ENCODE measurements around the gene GRAP2.
"Not testable (repeated sequence)": the region's sequence is repeated elsewhere in the genome, so short reads cannot be mapped to it uniquely, and the experiment has no call there.

GRAP2 gene

GRCh38 chr22:39900306-39901227 lies at the start of gene GRAP2:
Gene GRAP2, plus strand, starts transcription at chr22:39901084. Its CDS starts 46,023 bp downstream, at chr22:39947107.
- in situ Hi-C loops (cut with MboI; ENCODE audit: low sequenced_read_pairs): no loop called here

- in situ Hi-C loops (cut with MboI; ENCODE audit: low sequenced_read_pairs): no loop called here
Measured at GRCh38 chr22:39851606-39852315, 49.1 kb upstream of the GRAP2 start.

- in situ Hi-C loops (cut with MboI; ENCODE audit: low sequenced_read_pairs): no loop called here
Measured at GRCh38 chr22:39852799-39853198, 48.1 kb upstream of the GRAP2 start.

- in situ Hi-C loops (cut with MboI; ENCODE audit: low sequenced_read_pairs): no loop called here
Measured at GRCh38 chr22:39856588-39856987, 44.3 kb upstream of the GRAP2 start.

GRCh38 chr22:39859903-39860588 lies 40.8 kb upstream of the GRAP2 start:
- in situ Hi-C loops (cut with MboI; ENCODE audit: low sequenced_read_pairs): no loop called here

GRCh38 chr22:39868741-39869140 lies 32.1 kb upstream of the GRAP2 start:
- in situ Hi-C loops (cut with MboI; ENCODE audit: low sequenced_read_pairs): no loop called here

GRCh38 chr22:39869797-39870196 lies 31.1 kb upstream of the GRAP2 start:
- in situ Hi-C loops (cut with MboI; ENCODE audit: low sequenced_read_pairs): not testable (repeated sequence)

GRCh38 chr22:39871008-39871798 lies 29.7 kb upstream of the GRAP2 start:
- in situ Hi-C loops (cut with MboI; ENCODE audit: low sequenced_read_pairs): no loop called here

GRCh38 chr22:39872548-39872947 lies 28.3 kb upstream of the GRAP2 start:
- in situ Hi-C loops (cut with MboI; ENCODE audit: low sequenced_read_pairs): no loop called here

GRCh38 chr22:39873965-39874364 lies 26.9 kb upstream of the GRAP2 start:
- in situ Hi-C loops (cut with MboI; ENCODE audit: low sequenced_read_pairs): no loop called here

- in situ Hi-C loops (cut with MboI; ENCODE audit: low sequenced_read_pairs): not testable (repeated sequence)
Measured at GRCh38 chr22:39875176-39875885, 25.6 kb upstream of the GRAP2 start.

GRCh38 chr22:39877079-39877845 lies 23.6 kb upstream of the GRAP2 start:
- in situ Hi-C loops (cut with MboI; ENCODE audit: low sequenced_read_pairs): no loop called here

GRCh38 chr22:39880722-39881121 lies 20.2 kb upstream of the GRAP2 start:
- in situ Hi-C loops (cut with MboI; ENCODE audit: low sequenced_read_pairs): no loop called here

- in situ Hi-C loops (cut with MboI; ENCODE audit: low sequenced_read_pairs): no loop called here
Measured at GRCh38 chr22:39883057-39883456, 17.8 kb upstream of the GRAP2 start.

- in situ Hi-C loops (cut with MboI; ENCODE audit: low sequenced_read_pairs): not testable (repeated sequence)
Measured at GRCh38 chr22:39889924-39890323, 11.0 kb upstream of the GRAP2 start.

GRCh38 chr22:39893526-39893925 lies 7.4 kb upstream of the GRAP2 start, which contains the start of gene ENTHD1:
Gene ENTHD1, minus strand, starts transcription at chr22:39893760. Its CDS starts 6,012 bp downstream, at chr22:39887748.
- in situ Hi-C loops (cut with MboI; ENCODE audit: low sequenced_read_pairs): no loop called here

- in situ Hi-C loops (cut with MboI; ENCODE audit: low sequenced_read_pairs): no loop called here
Measured at GRCh38 chr22:39894554-39895092, 6.3 kb upstream of the GRAP2 start.

- in situ Hi-C loops (cut with MboI; ENCODE audit: low sequenced_read_pairs): no loop called here
Measured at GRCh38 chr22:39895682-39896081, 5.2 kb upstream of the GRAP2 start.
